Measurements from ENCODE around the gene SLIT1. TPM values are rescaled to one million over a fixed set of nuclear protein-coding genes. Genes with fewer than 3 reads are reported as not detected.

Gene SLIT1
- total and polyA plus RNA-seq, 2 of the 8 experiments (the other 6 are each of a cell fraction or from before 2014, with no cell fraction given): 0.70 to 0.88 TPM

GRCh38 chr10:96959733-96960132 lies 226.0 kb downstream of the SLIT1 start:
- Histone ChIP-seq H4K20me1 (replicated peaks in 1 of 2; ENCODE audit: control insufficient read depth in 1 of 2, insufficient read depth in 2 of 2, low read length in 2 of 2) (peaks cover 0 to 2% of the 10 kb centered on the region in 2 experiments), H2AFZ (ENCODE audit: low read length) (no peak overlapping the region), H3K9me3 (ENCODE audit: insufficient read depth in 2 of 2, low read depth in 1 of 2, low read length in 1 of 2) (no peaks in the 10 kb centered on the region), H3K27me3 (replicated peaks in 1 of 4; ENCODE audit: control insufficient read depth in 3 of 4, extremely low read depth in 1 of 4, insufficient read depth in 3 of 4, low read length in 3 of 4) (no peaks in the 10 kb centered on the region), H2BK120ac (replicated peaks; ENCODE audit: low read depth, low read length) (no peak overlapping the region), H3K79me1 (ENCODE audit: low read depth, low read length) (no peaks in the 10 kb centered on the region), H2BK12ac (ENCODE audit: low read depth, low read length) (no peak overlapping the region), H3K4me1 (replicated peaks in 1 of 4; ENCODE audit: control insufficient read depth in 3 of 4, insufficient read depth in 4 of 4, low read length in 3 of 4) (no peaks in the 10 kb centered on the region), H3K18ac (ENCODE audit: extremely low read depth, low read length) (no peak overlapping the region), H3K14ac (ENCODE audit: insufficient read length) (no peak overlapping the region), H2BK15ac (ENCODE audit: low read length) (no peak overlapping the region), H4K5ac (ENCODE audit: insufficient read length, low read depth, low read length) (no peak overlapping the region), H2BK5ac (ENCODE audit: low read depth, low read length) (no peak overlapping the region), H2AK5ac (ENCODE audit: low read depth, low read length) (no peak overlapping the region), H3K23ac (ENCODE audit: insufficient read length) (no peak overlapping the region), H3K9ac (replicated peaks in 1 of 4; ENCODE audit: extremely low read depth in 1 of 4, low read depth in 3 of 4, low read length in 3 of 4) (no peak overlapping the region), H2BK20ac (ENCODE audit: low read length) (no peak overlapping the region), H3K79me2 (ENCODE audit: control insufficient read depth in 1 of 2, insufficient read depth in 2 of 2, low read length in 2 of 2) (no peaks in the 10 kb centered on the region), H3K4me3 (ENCODE audit: extremely low read depth in 1 of 4, insufficient read depth in 2 of 4, low read depth in 3 of 4, low read length in 4 of 4) (no peak overlapping the region), H3K4me2 (ENCODE audit: insufficient read depth in 1 of 2, low read depth in 2 of 2, low read length in 2 of 2) (no peak overlapping the region), H3K27ac (ENCODE audit: low read depth, low read length) (no peak overlapping the region), H4K8ac (ENCODE audit: extremely low read depth, insufficient read depth, low read length) (no peak overlapping the region), H4K91ac (replicated peaks; ENCODE audit: insufficient read length, low read length) (no peak overlapping the region), H3K36me3 (ENCODE audit: control insufficient read depth in 2 of 4, insufficient read depth in 4 of 4, low read length in 3 of 4) (peaks cover 2 to 20% (median 12%) of the 10 kb centered on the region in 4 experiments; a peak in 7 of 8 replicates), H3K4ac (replicated peaks; ENCODE audit: insufficient read length, low read depth, low read length) (no peak overlapping the region), H3K56ac (replicated peaks; ENCODE audit: insufficient read length, low read depth, low read length) (no peak overlapping the region), H3K23me2 (ENCODE audit: low read depth, low read length) (no peaks in the 10 kb centered on the region)
- POLR2A ChIA-PET (ENCODE audit: partially characterized antibody): no interaction called here
- TF ChIP-seq KDM4A (IDR thresholded peaks at IDR 0.05; ENCODE audit: low read depth, low read length, severe bottlenecking) (no peak), TEAD4 (IDR thresholded peaks at IDR 0.05; ENCODE audit: low read depth, low read length) (no peak), CHD2 (IDR thresholded peaks at IDR 0.05; ENCODE audit: low read length) (no peak), RAD21 (IDR thresholded peaks at IDR 0.05 in 1 of 2, conservative IDR thresholded peaks at IDR 0.05 in 1 of 2; ENCODE audit: low read depth in 2 of 2, low read length in 2 of 2) (no peak), ASH2L (IDR thresholded peaks at IDR 0.05; ENCODE audit: low read length) (no peak), E2F6 (IDR thresholded peaks at IDR 0.05) (no peak), KDM1A (IDR thresholded peaks at IDR 0.05; ENCODE audit: borderline replicate concordance, low read length) (no peak), GABPA (IDR thresholded peaks at IDR 0.05; ENCODE audit: borderline replicate concordance, insufficient read depth, low read length) (no peak), TAF1 (IDR thresholded peaks at IDR 0.05; ENCODE audit: low read depth, low read length) (no peak), POU5F1 (IDR thresholded peaks at IDR 0.05; ENCODE audit: low read depth, low read length) (no peak), FOSL1 (IDR thresholded peaks at IDR 0.05; ENCODE audit: insufficient read depth, low read depth, low read length) (no peak)
- FAIRE-seq (no peak), DNase-seq (ENCODE audit: low read depth in 1 of 2, low spot score in 2 of 2) (no peak)
- CTCF ChIA-PET (ENCODE audit: partially characterized antibody): interaction anchor here (0.6 to 1.5 kb wide), 9 partner anchors 10 to 317 kb away, joined by 3 to 9 read pairs (median 3); no protein-coding TSS in a partner anchor
- WGBS, 2 experiments (ENCODE audit: extremely low coverage in 1 of 2, insufficient coverage in 1 of 2, insufficient read length in 1 of 2, insufficient replicate concordance in 2 of 2, low coverage in 1 of 2, low lambda C conversion rate in 2 of 2, missing lambda C conversion rate in 1 of 2): 91% methylated on average over 1 of the region's 1 CpG; no CpG with 5 or more reads in 1 of the 2 experiments

All from H1 (cell line).